Measurements from ENCODE around the gene ERBIN. TPM values are rescaled to one million over a fixed set of nuclear protein-coding genes. Genes with fewer than 3 reads are reported as not detected.

The ERBIN gene
- total RNA-seq, 1 experiment from 2014 or later: 27.1 TPM

DNA sequence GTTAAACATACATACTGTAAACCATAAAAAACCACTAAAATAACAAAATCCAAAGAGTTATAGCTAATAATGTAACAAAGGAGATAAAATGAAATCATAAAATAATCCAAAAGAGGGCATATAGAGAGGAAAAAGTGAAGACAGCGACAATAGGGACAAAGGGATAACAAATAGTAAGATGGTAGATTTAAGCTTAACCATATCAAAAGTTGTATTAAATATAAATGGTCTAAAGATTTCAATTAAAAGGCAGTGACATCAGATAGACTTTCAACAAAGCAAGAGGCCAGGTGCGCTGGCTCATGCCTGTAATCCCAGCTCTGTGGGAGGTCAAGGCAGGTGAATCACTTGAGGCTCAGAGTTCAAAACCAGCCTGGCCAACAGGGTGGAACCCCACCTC lies 163.0 kb downstream of the ERBIN start:
- ATAC-seq: no peak
- H3K27me3 Mint-ChIP-seq (ENCODE audit: low read depth): no peaks in the 10 kb centered on the region; the same call in 1 of the 2 replicates
- ChIA-PET POLR2A (no interaction called here), CTCF (no interaction called here)
- H3K4me3 Mint-ChIP-seq: no peak overlapping the region
- peaks cover 21% of the 10 kb centered on the region for H3K36me3 Mint-ChIP-seq
- DNase-seq (ENCODE audit: low spot score): no peak
- TF ChIP-seq ZNF396 (CRISPR knock-in tag; IDR thresholded peaks at IDR 0.05; ENCODE audit: borderline replicate concordance) (no peak), GTF2I (CRISPR knock-in tag; conservative IDR thresholded peaks at IDR 0.05) (0 out of 2 replicates have a peak, but pooled peaks have one; percentile 38), ESRRA (CRISPR knock-in tag; IDR thresholded peaks at IDR 0.05; ENCODE audit: borderline replicate concordance) (no peak), JUN (CRISPR knock-in tag; IDR thresholded peaks at IDR 0.05) (no peak), FOXJ3 (CRISPR knock-in tag; IDR thresholded peaks at IDR 0.05; ENCODE audit: borderline replicate concordance) (no peak), NFE2L1 (CRISPR knock-in tag; IDR thresholded peaks at IDR 0.05) (no peak), ZNF671 (CRISPR knock-in tag; IDR thresholded peaks at IDR 0.05) (no peak)
- H3K4me1 Mint-ChIP-seq: no peaks in the 10 kb centered on the region
- no peak overlapping the region for H3K27ac Mint-ChIP-seq
- peaks cover 33% of the 10 kb centered on the region for H3K9me3 Mint-ChIP-seq

GRCh38 chr5:66100851-66101250 lies 174.5 kb downstream of the ERBIN start:
- Mint-ChIP-seq H3K9me3 (peaks cover 63% of the 10 kb centered on the region), H3K4me1 (no peaks in the 10 kb centered on the region), H3K27me3 (ENCODE audit: low read depth) (peaks cover 9% of the 10 kb centered on the region), H3K36me3 (peaks cover 36% of the 10 kb centered on the region), H3K4me3 (no peak overlapping the region), H3K27ac (no peak overlapping the region)
- TF ChIP-seq JAZF1 (CRISPR knock-in tag; IDR thresholded peaks at IDR 0.05) (no peak), HMGXB4 (CRISPR knock-in tag; IDR thresholded peaks at IDR 0.05) (no peak), ZNF317 (CRISPR knock-in tag; IDR thresholded peaks at IDR 0.05; ENCODE audit: borderline replicate concordance, low read depth) (no peak), ATF3 (CRISPR knock-in tag; conservative IDR thresholded peaks at IDR 0.05) (no peak)
- TF ChIP-seq, protein P1, sequence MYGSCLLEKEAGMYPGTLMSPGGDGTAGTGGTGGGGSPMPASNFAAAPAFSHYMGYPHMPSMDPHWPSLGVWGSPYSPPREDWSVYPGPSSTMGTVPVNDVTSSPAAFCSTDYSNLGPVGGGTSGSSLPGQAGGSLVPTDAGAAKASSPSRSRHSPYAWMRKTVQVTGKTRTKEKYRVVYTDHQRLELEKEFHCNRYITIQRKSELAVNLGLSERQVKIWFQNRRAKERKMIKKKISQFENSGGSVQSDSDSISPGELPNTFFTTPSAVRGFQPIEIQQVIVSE (CRISPR knock-in tag; IDR thresholded peaks at IDR 0.05; ENCODE audit: borderline replicate concordance): no peak
- no peak for DNase-seq (ENCODE audit: low spot score)
- POLR2A ChIA-PET: interaction anchor here (1.0 kb wide), 1 partner anchor 17 kb away, joined by 3 read pairs; no protein-coding TSS in a partner anchor
- CTCF ChIA-PET: no interaction called here
- peak; percentile 34; the same call in 1 of the 2 replicates for ATAC-seq

- peaks cover 10% of the 10 kb centered on the region for H3K27me3 Mint-ChIP-seq (ENCODE audit: low read depth)
- H3K27ac Mint-ChIP-seq: no peak overlapping the region
- no peak for TF ChIP-seq TP53 (CRISPR knock-in tag; IDR thresholded peaks at IDR 0.05)
- TF ChIP-seq TEAD1 (CRISPR knock-in tag; IDR thresholded peaks at IDR 0.05): no peak
- TF ChIP-seq, protein P2, sequence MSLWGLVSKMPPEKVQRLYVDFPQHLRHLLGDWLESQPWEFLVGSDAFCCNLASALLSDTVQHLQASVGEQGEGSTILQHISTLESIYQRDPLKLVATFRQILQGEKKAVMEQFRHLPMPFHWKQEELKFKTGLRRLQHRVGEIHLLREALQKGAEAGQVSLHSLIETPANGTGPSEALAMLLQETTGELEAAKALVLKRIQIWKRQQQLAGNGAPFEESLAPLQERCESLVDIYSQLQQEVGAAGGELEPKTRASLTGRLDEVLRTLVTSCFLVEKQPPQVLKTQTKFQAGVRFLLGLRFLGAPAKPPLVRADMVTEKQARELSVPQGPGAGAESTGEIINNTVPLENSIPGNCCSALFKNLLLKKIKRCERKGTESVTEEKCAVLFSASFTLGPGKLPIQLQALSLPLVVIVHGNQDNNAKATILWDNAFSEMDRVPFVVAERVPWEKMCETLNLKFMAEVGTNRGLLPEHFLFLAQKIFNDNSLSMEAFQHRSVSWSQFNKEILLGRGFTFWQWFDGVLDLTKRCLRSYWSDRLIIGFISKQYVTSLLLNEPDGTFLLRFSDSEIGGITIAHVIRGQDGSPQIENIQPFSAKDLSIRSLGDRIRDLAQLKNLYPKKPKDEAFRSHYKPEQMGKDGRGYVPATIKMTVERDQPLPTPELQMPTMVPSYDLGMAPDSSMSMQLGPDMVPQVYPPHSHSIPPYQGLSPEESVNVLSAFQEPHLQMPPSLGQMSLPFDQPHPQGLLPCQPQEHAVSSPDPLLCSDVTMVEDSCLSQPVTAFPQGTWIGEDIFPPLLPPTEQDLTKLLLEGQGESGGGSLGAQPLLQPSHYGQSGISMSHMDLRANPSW (CRISPR knock-in tag; conservative IDR thresholded peaks at IDR 0.05; ENCODE audit: low read depth): no peak
- TF ChIP-seq NR2C2 (CRISPR knock-in tag; IDR thresholded peaks at IDR 0.05): no peak
- DNase-seq (ENCODE audit: low spot score) (no peak), ATAC-seq (no peak)
- peaks cover 19% of the 10 kb centered on the region for H3K36me3 Mint-ChIP-seq
- ChIA-PET POLR2A (no interaction called here), CTCF (no interaction called here)
- H3K4me3 Mint-ChIP-seq: no peak overlapping the region
- H3K9me3 Mint-ChIP-seq: peaks cover 39% of the 10 kb centered on the region
- no peaks in the 10 kb centered on the region for H3K4me1 Mint-ChIP-seq
Observed at GRCh38 chr5:66113160-66113559, 186.8 kb downstream of the ERBIN start.

Data from WTC11 (cell line).